Mucosa of stomach (tissue), 1 donor: ENCODE data around the gene PHACTR1.

Experiments
- H3K27me3 ChIP-seq: one replicate; pipeline ENCODE4 v1.7.0; 2013; ENCODE audit warnings: mild to moderate bottlenecking, low read length; ENCODE audit not compliant: control insufficient read depth, insufficient read depth
- H3K36me3 ChIP-seq: one replicate; pipeline ENCODE4 v1.7.0; 2013; ENCODE audit warnings: low read length; ENCODE audit not compliant: control insufficient read depth, insufficient read depth
- H3K4me1 ChIP-seq: one replicate; pipeline ENCODE4 v1.7.0; 2013; ENCODE audit warnings: mild to moderate bottlenecking, low read length; ENCODE audit not compliant: control insufficient read depth, insufficient read depth
- H3K4me3 ChIP-seq: one replicate; pipeline ENCODE4 v1.7.0; 2013; ENCODE audit warnings: low read length
- H3K9ac ChIP-seq: one replicate; pipeline ENCODE4 v1.7.0; 2013; ENCODE audit warnings: mild to moderate bottlenecking, low read length, moderate library complexity
- H3K9me3 ChIP-seq: one replicate; pipeline ENCODE4 v1.7.0; 2013; ENCODE audit warnings: mild to moderate bottlenecking, low read length, moderate library complexity; ENCODE audit not compliant: control insufficient read depth
- donor health status: Pancreatic carcinoma.

The PHACTR1 gene

GRCh38 chr6:13080462-13081188 lies 364.1 kb downstream of the PHACTR1 start:
- no peaks in the 10 kb centered on the region for H3K27me3 ChIP-seq
- no peak overlapping the region for H3K4me3 ChIP-seq
- no peaks in the 10 kb centered on the region for H3K4me1 ChIP-seq
- no peaks in the 10 kb centered on the region for H3K36me3 ChIP-seq
- no peaks in the 10 kb centered on the region for H3K9me3 ChIP-seq
- H3K9ac ChIP-seq = no peak overlapping the region

DNA sequence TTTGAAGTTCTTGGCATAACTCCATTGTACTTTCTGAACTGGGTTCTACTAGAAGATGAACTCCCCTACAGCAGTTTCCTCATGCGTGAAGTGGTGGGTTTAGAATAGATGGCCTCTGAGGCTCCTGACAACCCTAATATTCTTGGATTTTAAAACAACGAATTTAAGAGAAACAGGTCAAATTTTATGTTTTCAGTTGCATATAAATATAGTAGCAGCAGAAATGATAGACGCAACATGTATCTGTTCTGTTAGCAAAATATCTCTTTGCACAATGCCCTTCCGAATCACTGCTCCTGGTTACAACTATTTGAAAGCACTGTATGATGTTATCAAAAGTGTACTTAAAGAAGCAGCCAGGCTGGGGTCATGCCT lies 364.6 kb downstream of the PHACTR1 start:
- H3K9me3 ChIP-seq = no peaks in the 10 kb centered on the region
- H3K36me3 ChIP-seq = no peaks in the 10 kb centered on the region
- no peak overlapping the region for H3K4me3 ChIP-seq
- no peaks in the 10 kb centered on the region for H3K4me1 ChIP-seq
- no peaks in the 10 kb centered on the region for H3K27me3 ChIP-seq
- H3K9ac ChIP-seq = no peak overlapping the region

- Histone ChIP-seq H3K9ac (no peak overlapping the region), H3K9me3 (no peaks in the 10 kb centered on the region), H3K27me3 (no peaks in the 10 kb centered on the region), H3K4me1 (no peaks in the 10 kb centered on the region), H3K36me3 (no peaks in the 10 kb centered on the region), H3K4me3 (no peak overlapping the region)
These were observed 372.9 kb downstream of the PHACTR1 start for GRCh38 chr6:13089296-13089994.

DNA sequence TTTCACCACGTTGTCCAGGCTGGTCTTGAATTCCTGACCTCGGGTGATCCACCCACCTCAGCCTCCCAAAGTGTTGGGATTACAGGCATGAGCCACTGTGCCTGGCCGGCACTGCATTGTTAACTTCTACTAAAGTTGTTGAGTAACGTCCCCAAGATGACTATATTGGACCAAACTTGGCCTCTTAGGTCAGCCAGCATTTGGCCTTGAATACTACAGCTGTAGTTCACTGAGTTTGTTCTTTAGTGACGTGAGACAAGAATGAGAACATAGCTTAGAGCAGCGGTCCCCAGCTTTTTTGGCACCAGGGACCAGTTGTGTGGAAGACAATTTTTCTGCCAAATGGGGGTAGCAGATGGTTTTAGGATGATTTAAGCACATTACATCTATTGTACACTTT lies 374.6 kb downstream of the PHACTR1 start:
- Histone ChIP-seq H3K36me3 (no peaks in the 10 kb centered on the region), H3K9ac (no peak overlapping the region), H3K4me1 (no peaks in the 10 kb centered on the region), H3K9me3 (no peaks in the 10 kb centered on the region), H3K27me3 (no peaks in the 10 kb centered on the region), H3K4me3 (no peak overlapping the region)

DNA sequence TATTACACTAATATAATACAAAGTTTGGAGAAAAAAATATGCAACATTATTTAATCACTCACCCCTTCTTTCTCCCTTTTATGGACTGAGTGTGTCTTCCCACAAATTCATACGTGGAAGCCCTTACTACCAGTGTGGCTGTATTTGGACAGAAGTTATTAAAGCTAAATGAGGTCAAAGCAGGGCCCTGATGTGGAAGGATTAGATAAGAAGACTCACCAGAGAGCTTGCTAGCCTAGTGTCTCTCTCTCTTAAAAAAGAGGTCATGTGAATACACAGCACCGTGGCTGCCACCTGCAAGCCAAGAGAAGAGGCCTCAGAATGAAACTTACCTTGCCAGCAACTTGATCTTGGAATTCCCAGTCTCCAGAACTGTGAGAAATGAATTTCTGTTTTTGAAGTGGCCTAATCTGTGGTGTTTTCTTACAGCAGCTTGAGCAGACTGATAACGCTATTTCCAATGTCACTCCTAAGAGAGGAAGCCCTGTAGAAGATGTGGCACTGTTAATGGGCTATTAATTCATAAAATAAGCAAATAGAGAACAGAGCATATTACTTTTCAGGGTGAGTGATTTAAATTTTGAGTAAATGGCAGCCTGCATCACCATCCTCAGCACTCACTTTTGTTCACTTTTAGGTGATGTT lies 378.3 kb downstream of the PHACTR1 start:
- Histone ChIP-seq H3K4me3 (no peak overlapping the region), H3K27me3 (no peaks in the 10 kb centered on the region), H3K9me3 (no peaks in the 10 kb centered on the region), H3K36me3 (no peaks in the 10 kb centered on the region), H3K9ac (no peak overlapping the region), H3K4me1 (no peaks in the 10 kb centered on the region)

DNA sequence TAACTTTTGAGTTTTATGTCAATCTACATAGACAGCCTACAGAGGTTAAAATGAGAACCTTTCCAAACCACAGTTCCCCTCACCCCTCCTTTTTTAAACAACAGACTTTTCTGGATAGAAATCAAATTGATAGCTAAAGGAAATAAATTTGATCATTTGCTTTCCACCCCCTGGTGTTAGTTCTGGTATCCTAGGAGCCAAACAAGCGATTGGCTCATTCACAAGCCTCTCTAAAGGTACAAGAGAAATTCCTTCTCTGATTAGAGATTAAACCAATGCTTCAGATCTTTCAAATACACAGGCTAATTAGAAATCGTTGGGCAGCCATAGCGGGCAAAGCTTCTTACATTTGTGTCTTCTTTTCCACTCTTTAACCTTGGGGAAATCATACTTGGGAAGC lies 379.5 kb downstream of the PHACTR1 start:
- no peaks in the 10 kb centered on the region for H3K27me3 ChIP-seq
- H3K9me3 ChIP-seq = no peaks in the 10 kb centered on the region
- H3K9ac ChIP-seq = no peak overlapping the region
- H3K4me1 ChIP-seq = no peaks in the 10 kb centered on the region
- no peaks in the 10 kb centered on the region for H3K36me3 ChIP-seq
- no peak overlapping the region for H3K4me3 ChIP-seq

- Histone ChIP-seq H3K9me3 (no peaks in the 10 kb centered on the region), H3K4me3 (no peak overlapping the region)
These were observed 380.9 kb downstream of the PHACTR1 start for GRCh38 chr6:13097454-13097853.

DNA sequence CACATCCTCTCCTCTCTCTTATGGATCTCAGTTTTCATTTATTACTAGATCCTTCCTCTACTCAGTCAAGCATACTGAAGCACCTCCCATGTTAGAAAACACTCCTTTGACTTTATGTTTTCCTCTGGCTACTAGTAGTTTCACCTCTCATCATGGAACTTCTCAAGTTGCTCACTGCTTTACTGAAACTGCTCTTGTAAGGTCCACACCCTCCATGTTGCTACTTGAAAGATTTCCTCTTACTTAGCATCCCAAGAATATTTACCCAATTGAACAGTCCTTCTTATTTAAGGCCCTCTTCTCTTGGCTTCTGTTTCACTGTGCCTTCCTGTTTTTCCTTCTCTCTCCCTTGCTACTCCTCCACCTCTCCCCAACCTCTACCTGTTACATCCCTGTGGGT lies 381.4 kb downstream of the PHACTR1 start:
- Histone ChIP-seq H3K4me1 (no peaks in the 10 kb centered on the region), H3K36me3 (no peaks in the 10 kb centered on the region), H3K9ac (no peak overlapping the region), H3K27me3 (no peaks in the 10 kb centered on the region), H3K4me3 (no peak overlapping the region), H3K9me3 (no peaks in the 10 kb centered on the region)

More at GRCh38 chr6:13097454-13097853, 380.9 kb downstream of the PHACTR1 start:
- H3K4me1 ChIP-seq = no peaks in the 10 kb centered on the region
- no peaks in the 10 kb centered on the region for H3K36me3 ChIP-seq
- no peak overlapping the region for H3K9ac ChIP-seq
- H3K27me3 ChIP-seq = no peaks in the 10 kb centered on the region

- no peaks in the 10 kb centered on the region for H3K27me3 ChIP-seq
- no peaks in the 10 kb centered on the region for H3K4me1 ChIP-seq
- no peaks in the 10 kb centered on the region for H3K36me3 ChIP-seq
- H3K9me3 ChIP-seq = no peaks in the 10 kb centered on the region
- no peak overlapping the region for H3K9ac ChIP-seq
- H3K4me3 ChIP-seq = no peak overlapping the region
These were observed 382.4 kb downstream of the PHACTR1 start for GRCh38 chr6:13098793-13099570.

DNA sequence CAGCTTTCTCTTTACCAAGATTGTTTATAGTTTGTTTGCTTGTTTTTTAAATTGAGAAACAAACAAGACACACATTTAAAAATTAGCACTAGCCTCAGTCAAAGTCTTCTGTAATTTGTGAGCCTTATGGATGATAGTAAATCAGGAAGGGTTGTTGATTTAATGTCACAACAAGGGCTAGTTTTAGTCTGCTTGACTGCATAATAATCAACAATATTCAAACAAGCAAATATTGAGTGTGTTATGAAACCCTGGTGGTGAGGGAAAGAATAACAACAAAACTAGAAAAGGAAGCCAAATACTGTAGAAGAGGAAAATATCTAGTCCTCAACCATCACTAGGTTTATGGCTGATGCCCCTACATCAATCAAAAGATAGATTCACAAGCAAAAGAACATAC lies 383.2 kb downstream of the PHACTR1 start:
- no peaks in the 10 kb centered on the region for H3K9me3 ChIP-seq
- no peaks in the 10 kb centered on the region for H3K27me3 ChIP-seq
- H3K9ac ChIP-seq = no peak overlapping the region
- H3K4me1 ChIP-seq = no peaks in the 10 kb centered on the region
- H3K4me3 ChIP-seq = no peak overlapping the region
- no peaks in the 10 kb centered on the region for H3K36me3 ChIP-seq

DNA sequence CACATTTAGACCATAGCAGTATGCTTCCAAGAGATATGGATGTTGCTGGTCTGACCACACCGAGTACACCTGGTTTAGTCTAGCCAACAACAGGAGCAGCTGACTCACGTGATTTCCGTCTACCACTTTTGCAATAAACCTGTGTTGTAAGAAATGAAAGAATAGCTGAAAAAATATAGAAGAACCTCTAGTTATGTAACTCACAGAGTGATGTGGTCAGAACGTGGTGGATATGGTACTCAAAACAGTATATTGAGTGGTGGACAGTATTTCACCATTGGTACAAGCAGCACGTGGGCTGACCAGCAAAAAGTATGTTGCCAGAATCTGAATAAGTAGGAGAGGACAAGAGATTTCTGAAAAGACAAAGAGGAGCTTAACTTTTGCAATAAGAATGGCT lies 384.8 kb downstream of the PHACTR1 start:
- no peaks in the 10 kb centered on the region for H3K36me3 ChIP-seq
- H3K9ac ChIP-seq = no peak overlapping the region
- H3K4me1 ChIP-seq = no peaks in the 10 kb centered on the region

GRCh38 chr6:13101985-13102384 lies 385.4 kb downstream of the PHACTR1 start:
- Histone ChIP-seq H3K4me1 (no peaks in the 10 kb centered on the region), H3K4me3 (no peak overlapping the region), H3K36me3 (no peaks in the 10 kb centered on the region), H3K27me3 (no peaks in the 10 kb centered on the region), H3K9me3 (no peaks in the 10 kb centered on the region), H3K9ac (no peak overlapping the region)

More for the DNA sequence above, 384.8 kb downstream of the PHACTR1 start:
- no peaks in the 10 kb centered on the region for H3K27me3 ChIP-seq
- no peaks in the 10 kb centered on the region for H3K9me3 ChIP-seq
- no peak overlapping the region for H3K4me3 ChIP-seq
